HCEC 1CT (cell line): ENCODE measurements around the gene EML6.

Source experiments
- DNase-seq: peaks from one replicate; pipeline ENCODE4 v3.0.0-alpha.2; 2017

The EML6 gene

DNA sequence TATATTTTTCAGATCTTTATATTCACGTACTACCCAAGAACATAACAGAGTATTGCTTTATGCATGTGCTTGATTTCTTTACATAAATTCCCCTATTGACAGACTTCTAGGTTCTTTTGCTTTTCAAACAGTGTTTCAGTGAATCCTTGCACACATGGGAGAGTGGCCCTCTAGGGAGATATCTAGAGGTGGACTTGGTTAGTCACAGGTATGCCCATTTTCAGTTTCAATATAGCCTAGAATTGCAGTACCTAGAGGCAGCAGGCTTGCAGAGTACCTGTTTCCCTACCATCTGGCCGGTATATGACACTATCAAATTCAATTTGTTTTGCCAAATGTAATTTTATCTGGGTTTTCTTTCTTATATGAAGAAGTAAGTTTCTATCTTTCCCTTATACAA lies 36.8 kb downstream of the EML6 start:
- DNase-seq: no peak

DNA sequence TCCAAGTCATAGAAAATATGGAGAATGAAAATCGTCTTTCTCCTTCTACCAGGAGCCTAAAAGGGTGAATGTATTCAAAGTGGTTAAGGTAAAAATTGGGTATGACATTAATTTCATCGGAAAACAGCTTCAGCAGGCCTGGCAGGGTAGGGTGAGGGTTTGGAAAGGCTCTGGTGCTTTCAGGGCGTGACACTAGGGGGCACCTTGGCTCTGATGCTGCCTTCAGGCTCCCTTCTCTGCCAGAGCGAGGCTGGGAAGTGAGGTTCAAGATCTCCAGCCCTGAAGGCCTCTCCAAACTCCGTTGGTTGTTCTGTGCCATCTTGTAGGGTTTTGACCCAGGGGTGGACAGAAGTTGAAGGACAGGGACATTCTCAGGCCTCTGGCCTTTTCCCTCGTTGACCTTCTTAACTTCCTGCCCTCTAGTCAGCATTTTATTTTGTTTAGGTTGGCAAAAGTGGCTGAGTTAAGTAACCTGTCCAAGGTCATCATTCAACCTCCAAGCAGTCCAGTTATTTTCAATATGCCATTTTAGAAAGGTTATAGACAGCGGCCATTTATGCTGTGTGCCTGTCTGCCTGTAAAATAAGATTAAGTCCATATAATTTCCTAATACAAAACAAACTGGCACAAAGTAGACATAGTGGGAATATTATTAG lies 40.3 kb downstream of the EML6 start:
- peak; percentile 15 for DNase-seq

DNA sequence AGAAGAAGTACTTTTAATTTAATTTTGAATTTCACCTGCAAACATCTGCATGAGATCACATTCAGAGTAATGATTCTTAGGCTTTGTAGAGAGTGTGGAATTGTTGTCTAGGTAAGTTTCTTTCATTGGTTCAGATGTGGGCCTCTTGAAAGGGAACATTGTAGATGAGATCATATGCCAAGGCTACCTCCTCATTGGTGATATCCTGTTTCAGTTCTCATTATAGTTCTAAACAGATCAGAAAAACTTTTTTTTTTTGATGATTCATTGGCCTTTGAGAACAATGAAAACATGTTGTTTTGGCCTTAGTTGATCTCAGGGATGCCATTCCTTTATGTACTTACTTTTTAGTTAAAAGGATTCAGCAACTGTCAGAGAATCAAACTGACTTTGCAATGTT lies 44.5 kb downstream of the EML6 start:
- peak; percentile 76 for DNase-seq

DNA sequence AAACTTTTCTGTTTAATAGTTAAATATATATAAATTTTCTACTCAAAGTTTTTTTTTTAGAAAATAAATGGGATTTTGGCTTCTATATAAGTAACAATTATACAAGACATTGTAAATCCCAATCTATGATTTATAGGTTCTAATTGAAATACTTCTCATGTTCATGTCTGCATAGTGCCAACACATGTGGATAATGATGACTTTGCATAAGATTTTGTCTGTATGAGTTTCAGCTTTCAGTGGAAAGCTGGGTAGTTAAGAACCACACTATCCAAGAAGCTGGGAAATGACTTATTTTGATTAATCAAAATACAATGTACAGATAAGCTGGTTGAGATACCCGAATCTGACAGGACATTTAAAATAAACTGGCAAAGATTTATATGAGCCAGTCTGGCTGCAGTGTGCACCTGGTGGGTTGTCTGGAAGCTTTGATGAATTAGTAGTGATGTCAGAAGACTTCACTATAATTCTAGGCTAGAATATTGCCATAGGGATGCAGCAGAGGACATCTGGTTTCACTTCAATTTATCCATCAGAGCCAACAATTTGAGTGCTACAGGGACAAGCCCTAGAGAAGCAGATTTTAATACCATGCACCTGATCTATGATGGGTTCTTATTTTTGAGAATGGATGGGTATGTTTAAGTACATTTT lies 45.4 kb downstream of the EML6 start:
- no peak for DNase-seq

DNA sequence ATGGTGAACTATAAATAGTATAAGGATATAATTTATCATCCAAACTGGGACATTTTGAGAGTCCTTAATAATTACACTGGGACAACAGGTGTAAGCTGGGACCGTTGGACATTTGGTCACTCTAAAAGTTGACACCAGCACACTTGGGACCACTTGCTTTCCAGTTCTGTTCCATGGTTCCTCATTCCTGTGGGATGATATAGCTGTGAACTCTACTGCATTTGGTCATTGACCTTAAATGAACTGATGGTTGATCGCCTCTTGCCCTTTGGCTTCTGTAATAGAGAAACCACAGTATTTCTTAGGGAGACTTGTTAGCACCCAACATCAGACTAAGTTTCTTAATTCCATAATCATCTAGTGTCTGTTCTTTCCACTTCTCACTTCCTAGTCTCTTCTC lies 46.7 kb downstream of the EML6 start:
- DNase-seq: no peak

DNA sequence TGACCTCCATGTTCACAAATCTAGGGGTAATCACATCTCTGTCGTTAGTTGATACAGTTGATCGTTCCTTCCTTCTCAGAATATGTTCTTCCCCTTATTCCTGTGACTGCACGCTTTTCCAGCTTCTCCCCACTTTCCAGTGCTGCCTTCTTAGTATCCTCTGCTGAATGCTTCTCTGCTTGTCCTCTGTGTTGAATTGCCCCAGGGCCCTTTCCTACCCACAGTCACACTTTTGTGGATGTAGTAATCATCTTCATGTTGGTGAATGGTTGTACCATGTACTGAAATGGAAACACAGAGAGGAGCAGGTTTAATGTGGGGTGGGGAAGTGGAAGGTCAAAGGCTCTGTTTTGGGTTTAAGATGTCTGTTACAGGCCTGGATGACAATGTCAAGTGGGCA lies 47.2 kb downstream of the EML6 start:
- no peak for DNase-seq

DNA sequence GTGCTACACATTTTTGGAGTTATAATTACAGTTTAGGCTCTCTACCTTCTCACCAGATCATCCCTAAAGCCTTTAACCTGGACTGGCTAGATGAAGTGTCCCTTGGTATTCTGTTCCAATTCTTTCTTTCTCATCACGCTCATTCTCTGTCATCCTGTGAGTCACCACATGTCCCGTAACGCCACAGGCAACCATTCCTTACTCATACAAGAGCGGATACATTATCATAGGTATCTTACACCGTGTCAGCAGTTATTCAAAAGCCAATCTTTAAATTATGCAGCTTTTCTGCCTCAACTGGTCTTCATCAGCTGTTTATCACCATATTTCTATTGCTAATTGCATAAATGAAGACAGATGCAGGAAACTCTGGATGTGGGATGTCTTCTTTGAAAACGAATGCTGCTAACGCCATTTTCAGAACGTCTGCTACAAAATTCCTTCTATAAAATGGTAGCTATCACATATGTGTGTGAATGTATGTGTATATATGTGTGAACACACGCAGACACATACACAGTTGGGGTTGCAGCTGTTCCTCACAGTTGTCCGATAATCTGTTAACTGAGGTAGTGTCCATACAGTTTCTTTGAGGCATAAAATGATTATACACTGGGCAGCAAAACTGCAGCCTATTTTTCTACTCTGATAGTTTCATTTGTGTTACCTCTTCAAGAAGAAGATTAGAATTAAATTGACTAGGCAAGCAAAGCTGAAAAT lies 47.9 kb downstream of the EML6 start:
- DNase-seq: peak; percentile 56

DNA sequence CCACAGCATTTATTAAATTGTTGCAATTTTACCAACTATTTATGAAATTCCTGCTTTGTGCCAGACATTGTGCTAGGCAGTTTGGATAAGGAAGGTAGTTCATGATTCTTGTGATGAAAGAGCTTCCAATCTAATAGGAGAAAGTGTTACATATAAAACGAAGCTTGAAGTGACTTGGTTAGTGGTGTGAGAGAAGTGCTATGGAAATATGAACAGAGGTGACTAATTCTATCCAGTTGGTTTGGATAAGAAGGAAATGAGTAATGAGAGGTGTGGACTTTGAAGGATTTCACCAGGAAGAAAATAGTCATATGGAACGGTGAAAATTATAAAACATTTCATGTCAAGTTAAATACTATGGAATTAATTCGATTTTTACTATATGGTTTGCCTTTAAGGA lies 48.6 kb downstream of the EML6 start:
- peak; percentile 83 for DNase-seq

DNA sequence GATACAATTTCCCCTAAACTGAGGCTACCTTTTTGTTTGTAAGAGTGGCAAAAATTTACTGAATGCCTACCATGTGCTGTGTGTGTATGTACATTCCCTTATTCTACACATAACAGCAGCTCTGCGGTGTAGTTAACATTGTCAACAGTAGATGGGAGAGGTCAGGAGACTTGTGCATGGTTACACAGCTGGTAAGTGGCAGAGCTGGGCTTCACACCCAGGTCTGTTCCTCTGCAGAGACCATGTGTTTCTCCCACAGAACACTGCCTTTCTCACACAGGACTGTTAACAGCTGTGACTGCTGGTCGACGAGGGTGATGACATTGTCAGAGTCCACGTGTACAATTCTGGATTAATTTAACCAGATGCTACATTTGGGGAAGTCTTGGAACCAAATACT lies 49.1 kb downstream of the EML6 start:
- DNase-seq: peak; percentile 1

DNA sequence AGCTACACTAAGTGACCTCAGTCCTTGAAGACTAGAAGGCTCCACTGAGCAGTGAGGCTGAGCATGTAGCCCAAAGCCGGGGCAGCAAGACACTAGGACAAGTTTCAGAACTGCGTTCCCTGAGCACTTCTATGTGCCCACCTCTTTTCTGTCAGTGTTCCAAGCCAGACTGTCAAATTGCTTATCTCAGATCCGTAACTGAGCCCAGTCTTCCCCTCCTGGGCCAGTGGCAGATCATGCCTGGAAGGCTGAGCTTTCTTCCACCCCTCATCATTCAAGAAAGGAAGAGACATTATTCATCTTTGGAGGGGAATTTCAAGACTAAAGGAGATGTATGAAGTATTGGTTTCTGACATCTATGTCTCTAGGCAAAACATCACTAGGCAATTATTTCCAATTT lies 49.8 kb downstream of the EML6 start:
- DNase-seq: no peak

DNA sequence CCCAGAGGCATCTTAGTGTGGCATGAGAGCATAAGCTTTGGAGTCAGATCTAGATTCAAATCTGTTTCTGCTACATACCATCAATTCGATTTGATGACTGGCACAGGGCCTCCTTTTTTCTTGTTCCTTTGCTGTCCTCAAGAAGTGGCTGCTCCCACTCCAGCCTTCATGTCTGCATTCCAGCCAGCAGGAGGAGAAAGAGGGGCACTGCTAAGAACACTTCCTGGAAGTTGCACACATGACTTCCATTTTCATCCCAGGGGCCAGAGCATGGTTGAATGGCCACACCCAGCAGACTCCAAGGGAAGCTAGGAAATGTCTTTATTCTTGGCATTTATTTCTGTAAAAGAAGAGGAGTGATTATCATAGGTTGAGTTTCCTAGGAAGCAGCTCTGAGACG lies 50.4 kb downstream of the EML6 start:
- DNase-seq: peak; percentile 11

DNA sequence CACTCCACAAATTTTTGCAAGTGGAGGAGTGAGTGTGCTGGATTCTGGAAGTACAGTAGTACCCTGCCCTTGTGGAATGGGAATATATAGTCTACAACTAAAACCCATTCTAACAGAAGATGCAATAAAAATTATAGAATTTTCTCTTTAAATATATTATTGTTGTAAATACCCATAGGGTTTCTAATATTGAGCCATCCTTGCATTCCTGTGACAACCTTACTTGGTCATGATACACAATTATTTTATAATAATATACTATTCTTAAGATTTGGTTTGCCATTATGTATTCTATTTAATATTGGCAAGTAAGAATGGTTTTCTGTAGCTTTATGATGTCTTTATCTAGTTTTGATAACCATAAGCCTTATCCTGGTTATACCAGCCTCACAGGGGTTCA lies 52.2 kb downstream of the EML6 start:
- DNase-seq: no peak

DNA sequence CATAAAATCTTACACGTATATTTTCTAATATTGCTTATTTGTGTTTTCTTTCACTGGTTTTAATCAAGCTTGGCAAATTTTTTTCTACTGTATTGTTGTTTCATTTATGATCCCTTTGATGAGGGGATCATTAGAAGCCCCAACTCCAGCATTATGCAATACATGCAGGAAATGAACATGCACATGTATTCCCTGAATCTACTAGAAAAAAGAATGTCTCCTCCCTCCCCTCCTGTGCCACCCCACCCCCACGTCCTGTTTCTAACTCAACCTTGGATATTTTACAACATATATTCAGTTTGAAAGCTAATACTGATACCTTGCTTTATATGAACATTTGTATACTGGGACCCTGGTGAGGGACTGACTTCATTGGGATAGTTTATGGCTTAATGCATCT lies 53.0 kb downstream of the EML6 start:
- no peak for DNase-seq

DNA sequence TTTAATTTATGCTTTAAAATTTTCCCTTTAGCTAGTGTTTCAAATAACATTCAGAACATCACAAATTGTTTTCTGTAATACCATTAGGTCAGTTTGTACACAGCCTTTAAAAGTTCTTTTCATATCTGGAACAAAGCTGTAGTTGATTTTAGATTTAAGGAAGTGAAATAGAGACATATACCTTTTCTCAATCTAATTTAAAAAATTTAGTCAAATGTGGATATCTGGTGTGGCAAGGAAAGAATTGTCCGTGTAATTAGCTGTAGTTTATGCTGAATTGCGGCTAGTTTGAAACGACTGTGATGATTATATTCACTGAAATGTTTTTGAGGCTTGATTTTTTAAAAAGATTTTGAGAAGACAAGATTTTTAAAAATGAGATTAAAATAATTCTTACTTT lies 59.9 kb downstream of the EML6 start:
- no peak for DNase-seq

DNA sequence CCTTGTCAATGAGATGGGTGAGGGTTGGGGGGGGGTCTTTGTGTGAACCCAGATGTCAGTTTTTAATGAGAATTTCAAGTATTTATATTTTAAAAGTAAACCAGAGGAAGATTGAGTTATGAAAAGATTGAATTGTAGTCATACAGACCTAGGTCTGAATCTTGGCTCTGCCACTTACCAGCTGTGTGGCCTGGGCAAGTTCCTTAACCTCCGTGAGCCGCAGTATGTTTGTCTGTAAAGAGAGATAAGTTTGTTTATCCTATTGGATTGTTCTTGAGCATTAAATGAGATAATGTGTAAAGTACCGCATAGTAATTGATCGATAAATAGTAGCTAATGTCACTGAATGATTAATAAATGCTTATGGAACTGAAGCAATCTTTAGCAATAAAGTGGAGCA lies 63.8 kb downstream of the EML6 start:
- no peak for DNase-seq

DNA sequence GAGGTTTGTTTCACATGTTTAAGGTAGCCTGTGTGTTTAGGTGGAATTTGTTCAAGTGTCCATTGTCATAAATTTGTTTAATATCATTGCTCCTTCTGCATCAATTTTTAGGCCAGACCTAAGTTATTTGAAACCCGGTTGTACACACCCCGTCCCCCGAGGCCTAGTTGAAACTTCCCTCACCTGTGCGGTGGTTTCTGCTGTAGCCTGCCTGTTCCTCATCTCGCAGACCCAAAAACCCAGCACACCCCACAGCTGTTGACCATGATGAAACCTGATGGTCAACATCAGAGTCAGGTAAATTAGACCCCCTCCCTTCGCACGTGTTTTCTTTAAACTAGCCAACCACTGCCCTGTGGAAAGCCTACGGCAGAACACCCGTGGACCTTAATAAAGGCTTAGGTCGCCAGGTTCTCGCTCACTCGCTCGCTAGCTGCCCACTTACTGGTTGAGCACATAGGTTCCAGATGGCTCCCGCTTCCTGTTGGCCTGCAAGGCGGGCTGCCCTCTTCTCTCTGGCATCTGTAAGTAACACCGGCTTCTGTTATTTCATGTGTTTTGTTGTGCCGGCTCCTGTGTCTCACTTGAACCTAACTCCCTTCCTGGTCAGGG lies 64.4 kb downstream of the EML6 start:
- no peak for DNase-seq

DNA sequence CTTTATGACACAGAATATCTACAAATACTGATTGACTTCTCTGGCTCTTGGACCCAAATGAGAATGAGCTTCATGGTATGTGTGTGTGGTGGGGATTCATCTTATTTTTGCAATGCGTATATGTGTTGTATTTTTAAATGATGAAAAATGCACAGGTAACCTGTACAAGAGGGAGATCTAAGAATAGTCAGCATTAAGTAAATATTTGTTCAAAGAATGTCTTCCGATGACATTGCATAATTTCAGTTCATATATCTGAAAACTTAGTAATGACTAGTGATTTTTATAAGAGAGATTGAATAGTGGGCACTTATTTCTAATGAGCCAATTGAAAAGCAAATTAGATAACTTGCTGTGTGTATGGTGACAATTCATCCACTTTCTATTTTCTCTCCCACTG lies 66.4 kb downstream of the EML6 start:
- no peak for DNase-seq

DNA sequence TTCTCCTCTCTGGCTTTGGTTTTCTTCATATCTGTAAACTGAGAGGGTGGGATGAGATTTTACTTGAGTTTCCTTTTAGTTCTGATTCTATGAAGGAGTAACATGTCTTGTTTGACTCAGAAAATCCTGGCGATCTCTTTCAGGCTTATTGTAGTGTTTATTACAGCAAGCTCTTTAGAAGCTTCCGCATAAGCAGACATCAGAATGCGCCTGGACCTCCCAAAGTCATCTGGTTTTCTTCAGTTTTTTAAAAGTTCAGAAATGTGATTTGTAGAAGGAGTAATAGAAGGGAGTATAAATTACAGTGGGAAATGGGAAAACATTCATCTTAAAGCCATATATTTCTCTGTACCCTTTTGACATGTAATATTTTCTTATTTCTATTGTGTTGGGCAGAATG lies 68.4 kb downstream of the EML6 start:
- DNase-seq: no peak

DNA sequence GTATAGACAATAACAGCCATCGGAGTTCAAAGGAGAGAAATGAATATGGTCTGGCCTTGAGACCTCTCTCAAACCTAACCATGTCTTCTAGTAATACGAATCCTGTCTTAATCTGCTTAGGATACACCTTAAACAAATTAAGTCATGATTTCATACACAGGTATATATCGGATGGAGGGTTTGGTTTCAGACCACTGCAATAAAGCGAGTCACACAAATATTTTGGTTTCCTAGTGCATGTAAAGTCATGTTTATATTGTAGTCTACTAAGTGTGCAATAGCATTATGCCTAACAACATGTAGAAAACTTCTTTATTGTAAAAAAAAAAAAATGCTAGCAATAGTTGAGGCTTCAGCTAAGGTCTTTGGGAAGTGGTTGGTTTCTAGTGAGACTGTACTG lies 73.8 kb downstream of the EML6 start:
- DNase-seq: no peak

DNA sequence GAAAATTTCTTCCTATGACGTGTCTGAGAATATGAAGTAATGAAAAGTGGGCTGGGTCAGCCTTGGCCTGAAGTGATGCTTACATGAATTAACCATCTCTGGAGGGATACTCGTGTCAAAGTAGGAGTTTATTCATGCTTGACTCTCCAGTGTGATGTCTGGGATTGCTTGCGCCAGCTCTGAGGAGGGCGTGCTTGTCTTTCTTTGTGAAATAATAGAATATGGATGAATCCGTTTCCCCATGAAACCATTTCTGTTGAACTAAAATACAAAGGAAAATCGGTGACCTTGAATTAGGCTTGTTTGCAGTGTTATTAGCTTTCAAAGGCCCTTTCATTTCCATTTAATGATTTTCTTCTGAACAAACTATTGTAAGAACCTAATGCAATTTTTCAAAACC lies 77.9 kb downstream of the EML6 start:
- DNase-seq: no peak

DNA sequence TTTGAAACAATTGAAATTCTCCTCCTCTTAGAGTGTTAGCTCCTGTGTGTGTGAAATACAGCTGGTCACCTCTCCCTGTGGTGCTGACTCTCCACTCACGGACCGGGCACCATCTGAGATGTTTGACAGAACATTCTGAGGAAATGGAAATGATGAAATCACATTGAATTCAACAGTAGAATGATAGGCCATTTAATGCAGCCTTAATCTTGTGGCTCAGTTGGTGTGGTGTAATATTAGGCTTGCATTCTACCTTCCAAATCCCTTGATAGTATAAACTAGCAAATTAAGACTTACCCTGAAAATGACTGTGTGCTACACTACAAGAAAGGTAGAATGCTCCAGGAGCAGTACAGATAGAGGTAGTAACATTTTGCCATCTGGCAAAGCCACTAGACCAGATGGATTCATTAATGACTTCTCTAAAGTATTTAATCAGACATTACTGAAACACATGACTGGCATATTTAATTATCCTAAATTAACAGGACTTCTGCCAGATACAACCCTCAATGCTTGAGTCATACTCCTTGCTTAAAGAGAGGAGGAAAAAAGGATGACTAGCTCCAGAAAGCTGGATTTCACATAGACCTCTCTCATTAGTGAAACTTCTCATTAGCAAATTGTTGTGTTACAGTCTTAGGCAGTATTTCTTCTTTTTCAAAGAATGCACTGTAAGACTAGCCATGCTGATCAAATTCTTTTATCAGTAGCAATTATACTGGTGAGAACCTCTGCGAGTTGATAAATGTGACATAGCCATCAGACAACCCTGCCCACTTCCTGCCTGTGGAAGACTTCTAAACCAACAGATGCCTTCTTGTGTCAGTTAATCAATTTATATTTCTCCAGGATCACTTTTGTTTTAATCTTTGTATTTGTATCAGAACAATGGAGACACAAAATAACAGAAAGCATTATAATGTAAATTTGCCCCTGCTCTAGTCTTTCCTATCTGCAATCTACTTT lies 80.6 kb downstream of the EML6 start:
- no peak for DNase-seq

DNA sequence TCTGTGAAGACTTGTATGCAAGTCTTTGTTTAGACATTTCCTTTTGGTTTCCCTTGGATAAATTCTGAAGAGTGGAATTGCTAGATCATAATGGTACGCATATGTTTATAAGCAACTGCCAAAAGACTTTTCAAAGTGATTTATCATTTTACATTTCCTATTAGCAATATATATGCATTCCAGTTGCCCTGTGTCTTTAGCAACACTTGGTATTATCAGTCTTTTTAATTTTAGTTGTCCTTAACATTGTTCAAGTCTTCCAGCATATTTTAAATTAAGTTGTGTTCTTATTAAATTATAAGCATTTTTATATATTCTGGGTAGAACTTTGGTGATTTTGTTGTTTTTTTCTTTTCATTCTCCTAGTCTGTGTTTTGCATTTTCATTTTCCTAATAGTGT lies 81.8 kb downstream of the EML6 start:
- no peak for DNase-seq

DNA sequence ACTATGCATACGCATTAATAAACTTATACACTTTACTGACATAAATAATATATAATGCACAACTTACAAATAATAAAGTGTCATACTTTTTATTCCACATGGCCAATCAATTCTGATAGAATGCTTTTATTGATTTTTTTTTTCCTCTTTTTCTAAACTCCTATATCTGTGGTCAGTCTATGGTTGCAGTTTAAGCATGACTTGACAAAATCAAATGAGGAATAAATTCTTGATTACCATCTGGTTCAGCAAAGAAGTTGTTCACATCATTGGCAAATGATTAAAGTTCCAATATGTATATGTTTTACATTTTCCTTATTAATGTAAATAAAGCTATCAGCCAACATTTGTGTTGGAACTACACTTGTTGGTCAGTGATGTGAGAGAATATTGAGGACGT lies 83.5 kb downstream of the EML6 start:
- DNase-seq: no peak
